HepG2 (cell line): ENCODE results near the gene SMARCA4. TPM values are rescaled to one million over a fixed set of nuclear protein-coding genes. Genes with fewer than 3 reads are reported as not detected.

ENCODE experiments used
- BORCS8-MEF2B ChIP-seq: sonication (generic); formaldehyde crosslinking; IDR thresholded peaks from 2 replicates; pipeline ENCODE4 v1.8.0; 2022; ENCODE audit warnings: mild to moderate bottlenecking, missing genetic modification reagents
- ELF3 ChIP-seq: IDR thresholded peaks from 2 replicates; pipeline ENCODE4 v1.6.1; 2016; ENCODE audit warnings: missing genetic modification reagents, missing compliant biosample characterization
- ETV5 ChIP-seq: IDR thresholded peaks from 2 replicates; pipeline ENCODE4 v1.6.1; 2018; ENCODE audit warnings: missing biosample characterization, missing genetic modification reagents, inconsistent platforms, borderline replicate concordance
- GATA4 ChIP-seq: sonication (generic); IDR thresholded peaks from 2 replicates; pipeline ENCODE4 v1.6.1; 2016; ENCODE audit warnings: antibody characterized with exemption, low read depth, borderline replicate concordance
- HNF4G ChIP-seq, 2 experiments: sonication (generic) in 1 of 2; formaldehyde crosslinking in 1 of 2; IDR thresholded peaks; 2 replicates each; pipeline versions ENCODE4 v1.4.0 to v1.6.1; 2011 to 2020; ENCODE audit warnings: borderline replicate concordance in 2 of 2, low read depth in 2 of 2, mild to moderate bottlenecking in 2 of 2, low read length in 1 of 2, missing genetic modification reagents in 1 of 2, moderate library complexity in 1 of 2
- KDM4B ChIP-seq: sonication (generic); formaldehyde crosslinking; IDR thresholded peaks from 2 replicates; pipeline ENCODE4 v1.4.0; 2020; ENCODE audit warnings: missing genetic modification reagents
- KMT2B ChIP-seq: IDR thresholded peaks from 2 replicates; pipeline ENCODE4 v1.6.1; 2016; ENCODE audit warnings: missing genetic modification reagents, missing compliant biosample characterization
- MXD1 ChIP-seq: sonication (generic); formaldehyde crosslinking; IDR thresholded peaks from 2 replicates; pipeline ENCODE4 v1.4.0; 2020; ENCODE audit warnings: mild to moderate bottlenecking, missing genetic modification reagents
- MZF1 ChIP-seq: sonication (generic); formaldehyde crosslinking; IDR thresholded peaks from 2 replicates; pipeline ENCODE4 v1.8.1; 2023; ENCODE audit warnings: mild to moderate bottlenecking, missing genetic modification reagents, borderline replicate concordance
- PLSCR1 ChIP-seq: sonication (generic); formaldehyde crosslinking; IDR thresholded peaks from 2 replicates; pipeline ENCODE4 v1.5.0; 2020; ENCODE audit warnings: missing genetic modification reagents, mild to moderate bottlenecking, borderline replicate concordance
- PPARG ChIP-seq: conservative IDR thresholded peaks from 2 replicates; pipeline ENCODE4 v1.6.1; 2016; ENCODE audit warnings: missing biosample characterization, missing genetic modification reagents
- REST ChIP-seq, 2 experiments: IDR thresholded peaks; 2 replicates each; pipeline ENCODE4 v1.6.1; 2011 to 2012; ENCODE audit warnings: low read length in 2 of 2, borderline replicate concordance in 1 of 2, low read depth in 1 of 2, mild to moderate bottlenecking in 1 of 2, moderate library complexity in 1 of 2
- SETDB1 ChIP-seq: sonication (generic); formaldehyde crosslinking; IDR thresholded peaks from 2 replicates; pipeline ENCODE4 v1.5.1; 2020; ENCODE audit warnings: missing genetic modification reagents, mild to moderate bottlenecking, borderline replicate concordance
- TCF7L2 ChIP-seq: IDR thresholded peaks from 2 replicates; pipeline ENCODE4 v1.6.1; 2011; ENCODE audit warnings: mild to moderate bottlenecking, low read depth, low read length, moderate library complexity
- ZNF260 ChIP-seq: sonication (generic); formaldehyde crosslinking; IDR thresholded peaks from 2 replicates; pipeline ENCODE4 v1.4.0; 2020; ENCODE audit warnings: missing genetic modification reagents, low read depth, mild to moderate bottlenecking, borderline replicate concordance
- ZNF333 ChIP-seq: sonication (generic); formaldehyde crosslinking; IDR thresholded peaks from 2 replicates; pipeline ENCODE4 v1.4.0; 2020; ENCODE audit warnings: mild to moderate bottlenecking, missing genetic modification reagents, borderline replicate concordance
- ZNF615 ChIP-seq: sonication (generic); formaldehyde crosslinking; IDR thresholded peaks from 2 replicates; pipeline ENCODE4 v1.5.0; 2020; ENCODE audit warnings: mild to moderate bottlenecking, missing genetic modification reagents, borderline replicate concordance
- polyA plus RNA-seq, 8 experiments: library from polyadenylated mRNA; depleted of rRNA in 3 of 8; stranded (reverse) in 7 of 8; unstranded in 1 of 8; fragments of >200 nt; fragmentation: Illumina TruSeq in 4 of 8; extraction: Trizol in 4 of 8; gene quantifications; 2 replicates each; pipeline versions ENCODE4 v1.2.1 to v1.2.3, GENCODE V29; 2011 to 2016; ENCODE audit warnings: low read depth in 4 of 8, missing spikeins in 1 of 8, mixed read lengths in 1 of 8; ENCODE audit not compliant: insufficient read depth in 1 of 8
- total RNA-seq, 5 experiments: library from RNA; depleted of rRNA; stranded (reverse); fragments of >200 nt; fragmentation: Illumina TruSeq; extraction: Trizol; gene quantifications; 2 replicates each; pipeline ENCODE4 v1.2.3, GENCODE V29; 2016; ENCODE audit warnings: low read depth in 1 of 5
- TF ChIP-seq, protein P1 (sequence below): sonication (generic); formaldehyde crosslinking; IDR thresholded peaks from 2 replicates; pipeline ENCODE4 v1.4.0; 2020; ENCODE audit warnings: mild to moderate bottlenecking, missing genetic modification reagents, borderline replicate concordance

SMARCA4 gene
- total and polyA plus RNA-seq, 2 of the 13 experiments (the other 11 are each of a cell fraction or from before 2014, with no cell fraction given), result 25.4 to 45.9 TPM

GRCh38 chr19:10960314-10961072 is at the start of gene SMARCA4 (continued):
- TF ChIP-seq KDM4B (no peak), GATA4 (no peak), BORCS8-MEF2B (CRISPR knock-in tag) (peak; percentile 86; the same call in 1 of the 2 replicates), PPARG (CRISPR knock-in tag) (0 out of 2 replicates have a peak, but pooled peaks have one; percentile 34), REST (IDR thresholded peaks at IDR 0.05; ENCODE audit: borderline replicate concordance in 1 of 2, low read depth in 1 of 2, low read length in 2 of 2) (no peak), SETDB1 (CRISPR knock-in tag) (no peak), ELF3 (CRISPR knock-in tag) (peak; percentile 69), KMT2B (CRISPR knock-in tag) (peak; percentile 71), ZNF615 (CRISPR knock-in tag) (no peak), MZF1 (CRISPR knock-in tag) (no peak), ZNF333 (CRISPR knock-in tag) (peak; percentile 70; the same call in 1 of the 2 replicates), MXD1 (CRISPR knock-in tag) (peak; percentile 83), HNF4G (IDR thresholded peaks at IDR 0.05; ENCODE audit: borderline replicate concordance, low read depth, low read length) (no peak; the same call in 1 of the 2 replicates), HNF4G (CRISPR knock-in tag; IDR thresholded peaks at IDR 0.05; ENCODE audit: borderline replicate concordance, low read depth) (no peak), PLSCR1 (no peak), TCF7L2 (no peak), ZNF260 (CRISPR knock-in tag) (no peak), ETV5 (CRISPR knock-in tag) (peak; percentile 35; the same call in 1 of the 2 replicates)
- TF ChIP-seq, protein P1, sequence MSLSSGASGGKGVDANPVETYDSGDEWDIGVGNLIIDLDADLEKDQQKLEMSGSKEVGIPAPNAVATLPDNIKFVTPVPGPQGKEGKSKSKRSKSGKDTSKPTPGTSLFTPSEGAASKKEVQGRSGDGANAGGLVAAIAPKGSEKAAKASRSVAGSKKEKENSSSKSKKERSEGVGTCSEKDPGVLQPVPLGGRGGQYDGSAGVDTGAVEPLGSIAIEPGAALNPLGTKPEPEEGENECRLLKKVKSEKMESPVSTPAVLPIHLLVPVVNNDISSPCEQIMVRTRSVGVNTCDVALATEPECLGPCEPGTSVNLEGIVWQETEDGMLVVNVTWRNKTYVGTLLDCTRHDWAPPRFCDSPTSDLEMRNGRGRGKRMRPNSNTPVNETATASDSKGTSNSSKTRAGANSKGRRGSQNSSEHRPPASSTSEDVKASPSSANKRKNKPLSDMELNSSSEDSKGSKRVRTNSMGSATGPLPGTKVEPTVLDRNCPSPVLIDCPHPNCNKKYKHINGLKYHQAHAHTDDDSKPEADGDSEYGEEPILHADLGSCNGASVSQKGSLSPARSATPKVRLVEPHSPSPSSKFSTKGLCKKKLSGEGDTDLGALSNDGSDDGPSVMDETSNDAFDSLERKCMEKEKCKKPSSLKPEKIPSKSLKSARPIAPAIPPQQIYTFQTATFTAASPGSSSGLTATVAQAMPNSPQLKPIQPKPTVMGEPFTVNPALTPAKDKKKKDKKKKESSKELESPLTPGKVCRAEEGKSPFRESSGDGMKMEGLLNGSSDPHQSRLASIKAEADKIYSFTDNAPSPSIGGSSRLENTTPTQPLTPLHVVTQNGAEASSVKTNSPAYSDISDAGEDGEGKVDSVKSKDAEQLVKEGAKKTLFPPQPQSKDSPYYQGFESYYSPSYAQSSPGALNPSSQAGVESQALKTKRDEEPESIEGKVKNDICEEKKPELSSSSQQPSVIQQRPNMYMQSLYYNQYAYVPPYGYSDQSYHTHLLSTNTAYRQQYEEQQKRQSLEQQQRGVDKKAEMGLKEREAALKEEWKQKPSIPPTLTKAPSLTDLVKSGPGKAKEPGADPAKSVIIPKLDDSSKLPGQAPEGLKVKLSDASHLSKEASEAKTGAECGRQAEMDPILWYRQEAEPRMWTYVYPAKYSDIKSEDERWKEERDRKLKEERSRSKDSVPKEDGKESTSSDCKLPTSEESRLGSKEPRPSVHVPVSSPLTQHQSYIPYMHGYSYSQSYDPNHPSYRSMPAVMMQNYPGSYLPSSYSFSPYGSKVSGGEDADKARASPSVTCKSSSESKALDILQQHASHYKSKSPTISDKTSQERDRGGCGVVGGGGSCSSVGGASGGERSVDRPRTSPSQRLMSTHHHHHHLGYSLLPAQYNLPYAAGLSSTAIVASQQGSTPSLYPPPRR (CRISPR knock-in tag), result 0 out of 2 replicates have a peak, but pooled peaks have one; percentile 58
